Measurements from ENCODE around the gene CFAP299. TPM values are rescaled to one million over a fixed set of nuclear protein-coding genes. Genes with fewer than 3 reads are reported as not detected.

Gene CFAP299
- total and polyA plus RNA-seq, 2 donors (not counting 1 experiment from before 2014, with no cell fraction given) = not detected

DNA sequence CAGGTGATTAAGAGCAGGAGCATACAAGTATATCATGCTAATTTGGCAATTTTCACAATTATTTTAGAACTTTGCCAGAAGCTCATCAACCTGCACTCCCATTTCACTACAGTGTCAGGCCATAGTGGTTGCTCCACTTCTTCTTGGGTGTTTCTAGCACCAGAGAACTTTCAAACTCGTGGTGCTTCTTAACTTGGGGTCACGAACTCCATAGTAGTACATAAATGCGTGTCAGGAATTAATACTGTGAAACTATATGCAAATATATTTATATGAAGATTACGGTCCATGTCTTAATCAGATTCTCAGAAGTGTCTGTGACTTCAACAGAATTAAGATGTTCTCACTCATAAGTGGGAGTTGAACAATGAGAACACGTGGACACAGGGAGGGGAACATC lies 440.6 kb downstream of the CFAP299 start:
- Histone ChIP-seq H3K27me3 (replicated peaks in 1 of 4; ENCODE audit: control extremely low read depth in 1 of 4, control insufficient read depth in 3 of 4, insufficient read depth in 4 of 4, low read length in 3 of 4) (no peaks in the 10 kb centered on the region), H3K9me3 (ENCODE audit: control extremely low read depth in 1 of 3, control insufficient read depth in 2 of 3, insufficient read depth in 1 of 3, low read length in 2 of 3) (no peaks in the 10 kb centered on the region), H4K20me1 (ENCODE audit: control insufficient read depth, insufficient read depth, low read length, poor library complexity, severe bottlenecking) (no peaks in the 10 kb centered on the region), H3K79me2 (ENCODE audit: control insufficient read depth, insufficient read depth, low read length) (no peaks in the 10 kb centered on the region), H3K4me1 (ENCODE audit: control insufficient read depth in 2 of 2, insufficient read depth in 2 of 2, low read length in 2 of 2) (no peaks in the 10 kb centered on the region), H3K4me2 (replicated peaks; ENCODE audit: low read depth, low read length, poor library complexity, severe bottlenecking) (no peak overlapping the region), H3K27ac (ENCODE audit: low read length in 2 of 2) (no peak overlapping the region), H3K9ac (ENCODE audit: low read length) (no peak overlapping the region), H3K36me3 (replicated peaks in 1 of 2; ENCODE audit: control extremely low read depth in 1 of 2, control insufficient read depth in 1 of 2, extremely low read depth in 1 of 2, insufficient read depth in 2 of 2, low read length in 1 of 2) (no peaks in the 10 kb centered on the region), H2AFZ (ENCODE audit: insufficient read depth, low read depth, low read length, poor library complexity, severe bottlenecking) (no peak overlapping the region), H3K4me3 (ENCODE audit: control extremely low read depth in 1 of 5, extremely low read depth in 1 of 5, insufficient read depth in 1 of 5, low read depth in 2 of 5, low read length in 4 of 5) (no peak overlapping the region)
- no peaks in the 10 kb centered on the region for H3K27me3 Mint-ChIP-seq
- TF ChIP-seq, protein P1, sequence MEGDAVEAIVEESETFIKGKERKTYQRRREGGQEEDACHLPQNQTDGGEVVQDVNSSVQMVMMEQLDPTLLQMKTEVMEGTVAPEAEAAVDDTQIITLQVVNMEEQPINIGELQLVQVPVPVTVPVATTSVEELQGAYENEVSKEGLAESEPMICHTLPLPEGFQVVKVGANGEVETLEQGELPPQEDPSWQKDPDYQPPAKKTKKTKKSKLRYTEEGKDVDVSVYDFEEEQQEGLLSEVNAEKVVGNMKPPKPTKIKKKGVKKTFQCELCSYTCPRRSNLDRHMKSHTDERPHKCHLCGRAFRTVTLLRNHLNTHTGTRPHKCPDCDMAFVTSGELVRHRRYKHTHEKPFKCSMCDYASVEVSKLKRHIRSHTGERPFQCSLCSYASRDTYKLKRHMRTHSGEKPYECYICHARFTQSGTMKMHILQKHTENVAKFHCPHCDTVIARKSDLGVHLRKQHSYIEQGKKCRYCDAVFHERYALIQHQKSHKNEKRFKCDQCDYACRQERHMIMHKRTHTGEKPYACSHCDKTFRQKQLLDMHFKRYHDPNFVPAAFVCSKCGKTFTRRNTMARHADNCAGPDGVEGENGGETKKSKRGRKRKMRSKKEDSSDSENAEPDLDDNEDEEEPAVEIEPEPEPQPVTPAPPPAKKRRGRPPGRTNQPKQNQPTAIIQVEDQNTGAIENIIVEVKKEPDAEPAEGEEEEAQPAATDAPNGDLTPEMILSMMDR (IDR thresholded peaks at IDR 0.05) = no peak
- TF ChIP-seq EZH2 (IDR thresholded peaks at IDR 0.05; ENCODE audit: borderline replicate concordance, insufficient read depth, low read depth, low read length, poor library complexity, severe bottlenecking) = no peak
- POLR2A ChIA-PET = no interaction called here
- no peaks in the 10 kb centered on the region for H3K9me3 Mint-ChIP-seq (ENCODE audit: insufficient read depth)
- WGBS (ENCODE audit: insufficient coverage) = 57% methylated on average over 1 of the region's 5 CpGs
- no peaks in the 10 kb centered on the region for H3K4me1 Mint-ChIP-seq
- no peak for DNase-seq
- ATAC-seq (ENCODE audit: low read depth) = no peak
- no peak overlapping the region for H3K27ac Mint-ChIP-seq
- H3K4me3 Mint-ChIP-seq = no peak overlapping the region
- intact Hi-C loops (cut with micrococcal nuclease) = no loop called here
- CTCF ChIA-PET = no interaction called here

DNA sequence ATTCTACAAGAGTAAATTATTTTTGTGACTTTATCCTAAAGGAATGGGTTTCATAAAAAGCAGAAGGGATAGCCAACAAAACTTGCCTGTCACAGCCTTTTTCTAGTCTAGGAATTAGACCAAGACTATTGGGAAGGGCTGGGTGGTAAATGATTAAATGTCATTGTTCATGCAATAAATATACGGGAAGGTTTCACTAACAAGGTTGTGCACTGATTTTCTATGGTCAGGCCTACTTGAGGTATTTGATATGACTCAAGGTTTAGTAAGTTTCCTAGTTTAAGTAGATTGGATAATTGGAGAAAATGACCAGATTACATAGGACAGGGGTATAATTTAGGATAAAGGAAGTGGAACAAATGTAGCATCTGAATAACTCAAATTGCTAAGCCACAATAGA lies 445.9 kb downstream of the CFAP299 start:
- no peaks in the 10 kb centered on the region for H4K20me1 ChIP-seq (ENCODE audit: control insufficient read depth, insufficient read depth, low read length, poor library complexity, severe bottlenecking)
- no peak overlapping the region for H3K27ac ChIP-seq (ENCODE audit: low read length in 2 of 2)
- H3K4me2 ChIP-seq (replicated peaks; ENCODE audit: low read depth, low read length, poor library complexity, severe bottlenecking) = no peak overlapping the region
- H3K9ac ChIP-seq (ENCODE audit: low read length) = no peak overlapping the region
- no peaks in the 10 kb centered on the region for H3K36me3 ChIP-seq (replicated peaks in 1 of 2; ENCODE audit: control extremely low read depth in 1 of 2, control insufficient read depth in 1 of 2, extremely low read depth in 1 of 2, insufficient read depth in 2 of 2, low read length in 1 of 2)
- TF ChIP-seq, protein P1 (IDR thresholded peaks at IDR 0.05) = no peak
- H2AFZ ChIP-seq (ENCODE audit: insufficient read depth, low read depth, low read length, poor library complexity, severe bottlenecking) = no peak overlapping the region
- no peaks in the 10 kb centered on the region for H3K27me3 ChIP-seq (replicated peaks in 1 of 4; ENCODE audit: control extremely low read depth in 1 of 4, control insufficient read depth in 3 of 4, insufficient read depth in 4 of 4, low read length in 3 of 4)
- intact Hi-C loops (cut with micrococcal nuclease) = no loop called here
- H3K4me3 Mint-ChIP-seq = no peak overlapping the region
- H3K27me3 Mint-ChIP-seq = no peaks in the 10 kb centered on the region
- ChIA-PET CTCF (no interaction called here), POLR2A (no interaction called here)
- no peaks in the 10 kb centered on the region for H3K9me3 ChIP-seq (ENCODE audit: control extremely low read depth in 1 of 3, control insufficient read depth in 2 of 3, insufficient read depth in 1 of 3, low read length in 2 of 3)
- H3K4me3 ChIP-seq (ENCODE audit: control extremely low read depth in 1 of 5, extremely low read depth in 1 of 5, insufficient read depth in 1 of 5, low read depth in 2 of 5, low read length in 4 of 5) = no peak overlapping the region
- no peaks in the 10 kb centered on the region for H3K4me1 ChIP-seq (ENCODE audit: control insufficient read depth in 2 of 2, insufficient read depth in 2 of 2, low read length in 2 of 2)
- no peaks in the 10 kb centered on the region for H3K79me2 ChIP-seq (ENCODE audit: control insufficient read depth, insufficient read depth, low read length)
- DNase-seq (no peak), ATAC-seq (ENCODE audit: low read depth) (no peak)
- H3K27ac Mint-ChIP-seq = no peak overlapping the region
- no peaks in the 10 kb centered on the region for H3K9me3 Mint-ChIP-seq (ENCODE audit: insufficient read depth)
- H3K4me1 Mint-ChIP-seq = no peaks in the 10 kb centered on the region
- 100% methylated on average over 1 of the region's 1 CpG for WGBS (ENCODE audit: insufficient coverage)
